22Rv1 (cell line): Measurements from ENCODE around the gene NECTIN1.

Source experiments
- ZFX ChIP-seq: fragments of 450-650 bp; IDR thresholded peaks from 2 replicates; pipeline ENCODE4 v1.6.1; 2017; ENCODE audit warnings: antibody characterized with exemption, borderline replicate concordance
- TF ChIP-seq, protein P1 (sequence below): fragments of 450-650 bp; IDR thresholded peaks from 2 replicates; pipeline ENCODE4 v1.5.1; 2017; ENCODE audit warnings: mild to moderate bottlenecking

DNA sequence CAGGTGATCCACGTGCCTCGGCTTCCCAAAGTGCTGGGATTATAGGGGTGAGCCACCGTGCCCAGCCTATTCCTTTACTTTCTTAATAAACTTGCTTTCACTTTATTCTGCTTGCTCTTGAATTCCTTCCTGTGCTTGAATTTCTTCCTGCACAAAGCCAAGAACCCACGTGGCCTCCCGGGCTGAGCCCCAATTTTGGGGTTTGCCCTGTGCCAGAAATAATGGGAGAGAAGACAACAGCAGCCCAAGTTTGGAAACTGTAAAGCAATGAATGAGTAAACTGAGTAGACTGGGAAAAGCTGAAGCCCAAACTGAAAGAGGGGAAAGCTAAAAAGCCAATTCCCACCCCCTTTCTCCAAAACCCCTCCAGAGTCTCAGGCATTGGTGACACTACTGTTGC lies 136.4 kb downstream of the NECTIN1 start:
- TF ChIP-seq, protein P1, sequence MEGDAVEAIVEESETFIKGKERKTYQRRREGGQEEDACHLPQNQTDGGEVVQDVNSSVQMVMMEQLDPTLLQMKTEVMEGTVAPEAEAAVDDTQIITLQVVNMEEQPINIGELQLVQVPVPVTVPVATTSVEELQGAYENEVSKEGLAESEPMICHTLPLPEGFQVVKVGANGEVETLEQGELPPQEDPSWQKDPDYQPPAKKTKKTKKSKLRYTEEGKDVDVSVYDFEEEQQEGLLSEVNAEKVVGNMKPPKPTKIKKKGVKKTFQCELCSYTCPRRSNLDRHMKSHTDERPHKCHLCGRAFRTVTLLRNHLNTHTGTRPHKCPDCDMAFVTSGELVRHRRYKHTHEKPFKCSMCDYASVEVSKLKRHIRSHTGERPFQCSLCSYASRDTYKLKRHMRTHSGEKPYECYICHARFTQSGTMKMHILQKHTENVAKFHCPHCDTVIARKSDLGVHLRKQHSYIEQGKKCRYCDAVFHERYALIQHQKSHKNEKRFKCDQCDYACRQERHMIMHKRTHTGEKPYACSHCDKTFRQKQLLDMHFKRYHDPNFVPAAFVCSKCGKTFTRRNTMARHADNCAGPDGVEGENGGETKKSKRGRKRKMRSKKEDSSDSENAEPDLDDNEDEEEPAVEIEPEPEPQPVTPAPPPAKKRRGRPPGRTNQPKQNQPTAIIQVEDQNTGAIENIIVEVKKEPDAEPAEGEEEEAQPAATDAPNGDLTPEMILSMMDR = no peak
- no peak for TF ChIP-seq ZFX
